MM.1S (cell line): ENCODE results near the gene RARB.

ENCODE experiments used
- DNase-seq: peaks from one replicate; pipeline ENCODE4 v3.0.0-alpha.2; 2015
- H2AFZ ChIP-seq: fragments of 300-600 bp; sonication (generic); 2 replicates; pipeline ENCODE4 v1.6.0; 2016; ENCODE audit warnings: antibody characterized with exemption, low read length
- H3F3A ChIP-seq: fragments of 300-600 bp; sonication (generic); 2 replicates; pipeline ENCODE4 v1.6.1; 2016; ENCODE audit warnings: mild to moderate bottlenecking, antibody characterized with exemption, low read length, moderate library complexity, mixed read lengths; ENCODE audit not compliant: insufficient read depth
- H3K27ac ChIP-seq: fragments of 300-600 bp; sonication (generic); 2 replicates; pipeline ENCODE4 v1.5.1; 2016; ENCODE audit warnings: mild to moderate bottlenecking, low read length
- H3K27me3 ChIP-seq: fragments of 300-600 bp; sonication (generic); replicated peaks from 2 replicates; pipeline ENCODE4 v1.6.0; 2016; ENCODE audit warnings: low read length; ENCODE audit not compliant: insufficient read depth
- H3K36me3 ChIP-seq: fragments of 300-600 bp; sonication (generic); replicated peaks from 2 replicates; pipeline ENCODE4 v1.6.1; 2016; ENCODE audit warnings: mild to moderate bottlenecking, low read length, mixed read lengths; ENCODE audit not compliant: insufficient read depth
- H3K4me1 ChIP-seq: fragments of 300-600 bp; sonication (generic); 2 replicates; pipeline ENCODE4 v1.6.1; 2016; ENCODE audit warnings: low read length, mixed read lengths
- H3K4me2 ChIP-seq: fragments of 300-600 bp; sonication (generic); 2 replicates; pipeline ENCODE4 v1.6.0; 2016; ENCODE audit warnings: low read depth, low read length
- H3K4me3 ChIP-seq: fragments of 300-600 bp; sonication (generic); 2 replicates; pipeline ENCODE4 v1.5.1; 2016; ENCODE audit warnings: low read length, mixed read lengths
- H3K79me2 ChIP-seq: fragments of 300-600 bp; sonication (generic); 2 replicates; pipeline ENCODE4 v1.6.1; 2016; ENCODE audit warnings: mixed run types, low read length, mixed read lengths
- H3K9ac ChIP-seq: fragments of 300-600 bp; sonication (generic); 2 replicates; pipeline ENCODE4 v1.6.1; 2016; ENCODE audit warnings: low read length, mixed read lengths
- H3K9me2 ChIP-seq: fragments of 300-600 bp; sonication (generic); replicated peaks from 2 replicates; pipeline ENCODE4 v1.6.1; 2016; ENCODE audit warnings: mild to moderate bottlenecking, low read length, mixed read lengths; ENCODE audit not compliant: insufficient read depth
- H3K9me3 ChIP-seq: fragments of 300-600 bp; sonication (generic); replicated peaks from 2 replicates; pipeline ENCODE4 v1.6.1; 2016; ENCODE audit warnings: mild to moderate bottlenecking, low read length, mixed read lengths; ENCODE audit not compliant: insufficient read depth
- H4K20me1 ChIP-seq: fragments of 300-600 bp; sonication (generic); 2 replicates; pipeline ENCODE4 v1.6.1; 2016; ENCODE audit warnings: mild to moderate bottlenecking, low read length, moderate library complexity, mixed read lengths; ENCODE audit not compliant: insufficient read depth
- CTCF ChIP-seq: fragments of 300-600 bp; sonication (generic); IDR thresholded peaks from 2 replicates; pipeline ENCODE4 v1.5.1; 2016; ENCODE audit warnings: antibody characterized with exemption, low read length, mixed read lengths
- EZH2 ChIP-seq: fragments of 300-600 bp; sonication (generic); optimal IDR thresholded peaks from 2 replicates; pipeline ENCODE3; 2017; ENCODE audit warnings: low read depth, mild to moderate bottlenecking, antibody characterized with exemption, low read length, mixed read lengths
- EZH2phosphoT487 ChIP-seq: fragments of 300-600 bp; sonication (generic); IDR thresholded peaks from 2 replicates; pipeline ENCODE4 v1.6.1; 2018; ENCODE audit warnings: antibody characterized with exemption, low read length

RARB gene

DNA sequence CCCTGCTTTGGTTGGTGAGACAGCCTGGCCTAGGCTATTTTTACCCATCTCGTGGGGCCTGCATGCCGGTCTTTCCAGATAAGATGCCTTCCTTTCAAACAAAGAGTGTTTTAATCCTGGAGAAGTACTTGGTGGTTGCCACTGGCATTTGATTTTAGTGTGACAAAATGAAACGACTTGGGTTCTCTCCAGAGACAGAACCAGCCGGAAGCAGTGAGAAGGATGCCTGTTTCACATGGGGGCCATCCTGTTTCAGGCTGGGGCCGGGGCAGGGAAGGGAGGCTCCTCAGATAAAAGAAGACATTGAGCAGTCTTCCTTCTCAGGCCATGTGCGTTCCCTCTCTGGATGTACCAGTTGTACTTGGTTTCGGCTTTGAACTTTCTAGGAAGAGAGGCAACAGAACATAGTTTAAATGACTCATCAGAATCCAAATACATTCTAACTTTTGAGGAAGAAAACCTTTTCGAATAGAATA lies 161.8 kb downstream of the RARB start:
- H4K20me1 ChIP-seq: no peaks in the 10 kb centered on the region
- H3K4me2 ChIP-seq: no peak overlapping the region
- no peak overlapping the region for H2AFZ ChIP-seq
- H3K27ac ChIP-seq: no peak overlapping the region
- H3K36me3 ChIP-seq: no peaks in the 10 kb centered on the region
- no peaks in the 10 kb centered on the region for H3K9me3 ChIP-seq
- H3K9me2 ChIP-seq: no peaks in the 10 kb centered on the region
- H3K9ac ChIP-seq: no peak overlapping the region
- no peaks in the 10 kb centered on the region for H3F3A ChIP-seq
- no peaks in the 10 kb centered on the region for H3K27me3 ChIP-seq
- H3K4me1 ChIP-seq: no peaks in the 10 kb centered on the region
- DNase-seq: no peak
- no peak overlapping the region for H3K4me3 ChIP-seq
- H3K79me2 ChIP-seq: no peaks in the 10 kb centered on the region
- TF ChIP-seq EZH2: no peak
- TF ChIP-seq EZH2phosphoT487: no peak
- no peak for TF ChIP-seq CTCF

DNA sequence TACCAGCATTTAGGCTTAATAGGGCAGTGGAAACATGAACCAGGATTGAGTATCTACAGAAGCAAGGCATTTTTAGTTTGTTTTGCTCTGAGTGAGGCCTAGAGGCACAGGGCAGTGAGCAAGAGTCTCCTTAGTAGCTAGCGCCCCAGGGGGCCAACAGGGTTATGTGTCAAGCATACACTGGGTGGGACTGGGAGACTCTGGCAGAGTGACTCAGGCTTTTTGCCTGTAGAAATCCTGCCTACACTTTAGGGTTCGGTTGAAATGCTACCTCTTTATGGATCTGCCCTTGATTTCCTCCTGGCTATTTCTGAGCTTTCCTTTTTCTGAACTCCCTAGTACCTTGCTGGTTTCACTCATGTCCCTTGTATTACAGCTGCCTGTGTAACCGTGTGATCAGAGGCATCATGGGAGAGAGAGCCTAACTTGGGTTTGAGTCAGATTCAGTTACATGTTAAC lies 164.5 kb downstream of the RARB start:
- Histone ChIP-seq H3F3A (0 out of 2 replicates have a peak, but pooled peaks cover 2% of the 10 kb centered on the region), H3K4me3 (no peak overlapping the region), H3K79me2 (no peaks in the 10 kb centered on the region), H2AFZ (no peak overlapping the region), H3K9ac (no peak overlapping the region), H3K9me2 (no peaks in the 10 kb centered on the region), H4K20me1 (no peaks in the 10 kb centered on the region), H3K27ac (no peak overlapping the region), H3K4me1 (no peaks in the 10 kb centered on the region), H3K36me3 (no peaks in the 10 kb centered on the region), H3K9me3 (no peaks in the 10 kb centered on the region), H3K27me3 (no peaks in the 10 kb centered on the region), H3K4me2 (no peak overlapping the region)
- TF ChIP-seq EZH2 (no peak), EZH2phosphoT487 (no peak), CTCF (no peak)
- no peak for DNase-seq

GRCh38 chr3:25593001-25593400 lies 164.9 kb downstream of the RARB start:
- Histone ChIP-seq H3K9me2 (no peaks in the 10 kb centered on the region), H3K4me3 (no peak overlapping the region), H3K27ac (no peak overlapping the region), H3K9me3 (no peaks in the 10 kb centered on the region), H2AFZ (no peak overlapping the region), H3K27me3 (no peaks in the 10 kb centered on the region), H4K20me1 (no peaks in the 10 kb centered on the region), H3K4me2 (no peak overlapping the region), H3K36me3 (no peaks in the 10 kb centered on the region), H3K4me1 (no peaks in the 10 kb centered on the region), H3K79me2 (no peaks in the 10 kb centered on the region), H3K9ac (no peak overlapping the region), H3F3A (0 out of 2 replicates have a peak, but pooled peaks cover 2% of the 10 kb centered on the region)
- TF ChIP-seq EZH2 (no peak), CTCF (no peak), EZH2phosphoT487 (no peak)
- no peak for DNase-seq
